ENCODE results near the gene PPP2R5D. TPM values are rescaled to one million over a fixed set of nuclear protein-coding genes. Genes with fewer than 3 reads are reported as not detected.

Gene PPP2R5D
- total and polyA plus RNA-seq, 9 of the 15 experiments (the other 6 are each of a cell fraction or from before 2014, with no cell fraction given), result 1.3 to 96.1 (median 38.4) TPM

DNA sequence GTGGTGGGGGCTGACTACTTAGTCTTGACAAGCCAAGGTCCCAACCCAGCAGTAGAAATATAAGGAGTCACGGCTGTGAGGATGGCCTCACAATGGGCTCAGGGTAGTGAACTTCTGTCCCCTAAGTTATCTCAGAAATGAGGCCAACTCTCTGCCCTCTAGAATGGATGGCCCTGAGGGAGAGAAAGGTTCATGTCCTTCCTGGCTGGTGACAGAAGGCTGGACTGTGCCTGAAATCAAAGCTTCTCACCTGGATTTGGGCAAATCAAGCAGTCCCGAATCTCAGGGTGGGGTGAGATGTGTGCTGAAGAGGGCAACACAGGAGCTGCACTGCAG, 49.8 kb downstream of the PPP2R5D start:
- peaks cover 0 to 7% of the 10 kb centered on the region in 2 experiments; a peak in 3 of 5 replicates for H3K4me1 ChIP-seq (replicated peaks in 1 of 2; ENCODE audit: control insufficient read depth in 2 of 2, insufficient read depth in 2 of 2, low read length in 2 of 2)
- CTCF ChIA-PET (ENCODE audit: low intra/inter-chr PET ratio), result no interaction called here
- TF ChIP-seq, protein P1, sequence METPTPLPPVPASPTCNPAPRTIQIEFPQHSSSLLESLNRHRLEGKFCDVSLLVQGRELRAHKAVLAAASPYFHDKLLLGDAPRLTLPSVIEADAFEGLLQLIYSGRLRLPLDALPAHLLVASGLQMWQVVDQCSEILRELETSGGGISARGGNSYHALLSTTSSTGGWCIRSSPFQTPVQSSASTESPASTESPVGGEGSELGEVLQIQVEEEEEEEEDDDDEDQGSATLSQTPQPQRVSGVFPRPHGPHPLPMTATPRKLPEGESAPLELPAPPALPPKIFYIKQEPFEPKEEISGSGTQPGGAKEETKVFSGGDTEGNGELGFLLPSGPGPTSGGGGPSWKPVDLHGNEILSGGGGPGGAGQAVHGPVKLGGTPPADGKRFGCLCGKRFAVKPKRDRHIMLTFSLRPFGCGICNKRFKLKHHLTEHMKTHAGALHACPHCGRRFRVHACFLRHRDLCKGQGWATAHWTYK (CRISPR knock-in tag; IDR thresholded peaks at IDR 0.05), result no peak
- TF ChIP-seq CAMTA2 (CRISPR knock-in tag; conservative IDR thresholded peaks at IDR 0.05) (no peak), ZNF143 (CRISPR knock-in tag; IDR thresholded peaks at IDR 0.05) (no peak), CREB1 (IDR thresholded peaks at IDR 0.05) (no peak), CREB1 (CRISPR knock-in tag; IDR thresholded peaks at IDR 0.05) (no peak), BRF1 (IDR thresholded peaks at IDR 0.05; ENCODE audit: borderline replicate concordance, extremely low read depth, insufficient read length) (no peak), MTA1 (IDR thresholded peaks at IDR 0.05; ENCODE audit: borderline replicate concordance) (no peak), BMI1 (IDR thresholded peaks at IDR 0.05; ENCODE audit: low read length) (no peak), SETDB1 (IDR thresholded peaks at IDR 0.05; ENCODE audit: low read length) (no peak), KDM5B (IDR thresholded peaks at IDR 0.05; ENCODE audit: insufficient replicate concordance, low read depth, low read length) (no peak), NCOR1 (IDR thresholded peaks at IDR 0.05) (no peak), L3MBTL2 (IDR thresholded peaks at IDR 0.05) (no peak), RBM39 (optimal IDR thresholded peaks at IDR 0.05; ENCODE audit: low read depth, low read length) (no peak), ZNF766 (CRISPR knock-in tag; conservative IDR thresholded peaks at IDR 0.05) (no peak)
- no peaks in the 10 kb centered on the region for H3K9me3 ChIP-seq (replicated peaks; ENCODE audit: control insufficient read depth, insufficient read depth, low read depth, low read length)
- 84% methylated on average over 2 of the region's 2 CpGs for WGBS (ENCODE audit: insufficient coverage, low coverage, missing lambda C conversion rate)
- ATAC-seq (no peak), FAIRE-seq (no peak), DNase-seq (ENCODE audit: extremely low read depth in 1 of 4, low spot score in 3 of 4) (no peak)
- H2AFZ ChIP-seq (ENCODE audit: low read depth, low read length), result no peak overlapping the region
- H3K79me2 ChIP-seq (ENCODE audit: control insufficient read depth, insufficient read depth, low read length), result no peaks in the 10 kb centered on the region
- H3K9ac ChIP-seq (ENCODE audit: insufficient read depth in 1 of 2, low read depth in 2 of 2, low read length in 2 of 2), result no peak overlapping the region
- no peaks in the 10 kb centered on the region for H3K27me3 ChIP-seq (ENCODE audit: control insufficient read depth in 2 of 2, insufficient read depth in 2 of 2, low read length in 2 of 2)
- no peak overlapping the region for H3K27ac ChIP-seq (ENCODE audit: extremely low read depth, low read depth, low read length)
- peaks cover 72% of the 10 kb centered on the region for H3K36me3 ChIP-seq (ENCODE audit: control insufficient read depth, insufficient read depth, low read length)
- in situ Hi-C loops (cut with MboI) (no loop called here), intact Hi-C loops (cut with micrococcal nuclease) (no loop called here)
- POLR2A ChIA-PET, result interaction anchor here (0.7 to 5.7 kb wide), 5 partner anchors 14 to 61 kb away, joined by 3 to 22 read pairs (median 6); partner anchors contain the start of genes CUL7, KLHDC3 and MEA1
- H4K20me1 ChIP-seq (replicated peaks; ENCODE audit: control insufficient read depth, insufficient read depth, low read length), result no peaks in the 10 kb centered on the region; the same call in 1 of the 2 replicates
- H3K9me1 ChIP-seq (ENCODE audit: control insufficient read depth, insufficient read depth, low read length), result peaks cover 2% of the 10 kb centered on the region
- no TSS peak for BruUV-seq (replicated peaks)
- no peak overlapping the region for H3K4me2 ChIP-seq (ENCODE audit: insufficient read depth, low read length)
- no peak overlapping the region for H3K4me3 ChIP-seq

Measured in K562 (cell line).